K562 (cell line): ENCODE results near the gene GRIN2D. TPM values are rescaled to one million over a fixed set of nuclear protein-coding genes. Genes with fewer than 3 reads are reported as not detected.

ENCODE experiments used
- RBM34 ChIP-seq: fragments of 200-400 bp; formaldehyde crosslinking; IDR thresholded peaks from 2 replicates; pipeline ENCODE4 v1.6.1; 2018; ENCODE audit warnings: low read length, borderline replicate concordance; ENCODE audit not compliant: insufficient read depth
- XRCC5 ChIP-seq: fragments of 200-400 bp; formaldehyde crosslinking; IDR thresholded peaks from 2 replicates; pipeline ENCODE4 v1.6.1; 2017; ENCODE audit warnings: low read depth, mild to moderate bottlenecking, low read length
- polyA plus RNA-seq, 8 experiments: library from polyadenylated mRNA; depleted of rRNA in 4 of 8; stranded (reverse) in 5 of 8; unstranded in 3 of 8; fragments of >200 nt; fragmentation: Nextera tagmentation in 2 of 8; fragmentation: Illumina TruSeq in 1 of 8; extraction: Ambion mirVana in 2 of 8; extraction: Trizol in 1 of 8; gene quantifications; 2 replicates each; pipeline versions ENCODE4 v1.2.1 to v1.2.3, GENCODE V29; 2011 to 2014; ENCODE audit warnings: inconsistent platforms in 1 of 8, missing spikeins in 1 of 8
- total RNA-seq, 7 experiments: library from RNA; depleted of rRNA in 6 of 7; stranded (reverse); fragments of >200 nt in 6 of 7; fragmentation: Illumina TruSeq in 2 of 7; extraction: Trizol in 2 of 7; gene quantifications; 2 replicates each; pipeline versions ENCODE4 v1.2.1 to v1.2.3, GENCODE V29; 2011 to 2021; ENCODE audit warnings: low replicate concordance in 1 of 7
- TF ChIP-seq, protein P1 (sequence below): fragments of 450-650 bp; IDR thresholded peaks from 2 replicates; pipeline ENCODE4 v1.6.1; 2016; ENCODE audit warnings: low read depth

Gene GRIN2D
- total and polyA plus RNA-seq, 9 of the 15 experiments (the other 6 are each of a cell fraction or from before 2014, with no cell fraction given), result 0.32 to 31.5 (median 1.8) TPM

DNA sequence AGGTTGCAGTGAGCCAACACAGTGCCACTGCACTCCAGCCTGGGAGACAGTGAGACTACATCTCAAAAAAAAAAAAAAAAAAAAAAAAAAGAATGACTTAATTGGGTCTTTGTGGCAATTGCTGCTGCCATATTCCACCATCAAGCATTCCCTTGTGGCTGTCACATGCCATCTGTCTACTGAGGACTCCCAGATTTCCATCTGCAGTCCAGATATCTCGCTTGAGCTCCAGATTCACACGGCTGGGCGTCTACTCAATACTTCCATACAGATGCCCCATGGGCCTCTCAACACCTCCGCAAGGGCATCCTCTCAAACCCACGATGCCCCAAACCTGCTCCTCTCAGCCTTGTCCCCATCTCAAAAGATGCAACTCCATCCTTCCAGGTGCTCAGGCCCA, 42.6 kb upstream of the GRIN2D start (continued):
- TF ChIP-seq RBM34 (no peak), XRCC5 (no peak)
- TF ChIP-seq, protein P1, sequence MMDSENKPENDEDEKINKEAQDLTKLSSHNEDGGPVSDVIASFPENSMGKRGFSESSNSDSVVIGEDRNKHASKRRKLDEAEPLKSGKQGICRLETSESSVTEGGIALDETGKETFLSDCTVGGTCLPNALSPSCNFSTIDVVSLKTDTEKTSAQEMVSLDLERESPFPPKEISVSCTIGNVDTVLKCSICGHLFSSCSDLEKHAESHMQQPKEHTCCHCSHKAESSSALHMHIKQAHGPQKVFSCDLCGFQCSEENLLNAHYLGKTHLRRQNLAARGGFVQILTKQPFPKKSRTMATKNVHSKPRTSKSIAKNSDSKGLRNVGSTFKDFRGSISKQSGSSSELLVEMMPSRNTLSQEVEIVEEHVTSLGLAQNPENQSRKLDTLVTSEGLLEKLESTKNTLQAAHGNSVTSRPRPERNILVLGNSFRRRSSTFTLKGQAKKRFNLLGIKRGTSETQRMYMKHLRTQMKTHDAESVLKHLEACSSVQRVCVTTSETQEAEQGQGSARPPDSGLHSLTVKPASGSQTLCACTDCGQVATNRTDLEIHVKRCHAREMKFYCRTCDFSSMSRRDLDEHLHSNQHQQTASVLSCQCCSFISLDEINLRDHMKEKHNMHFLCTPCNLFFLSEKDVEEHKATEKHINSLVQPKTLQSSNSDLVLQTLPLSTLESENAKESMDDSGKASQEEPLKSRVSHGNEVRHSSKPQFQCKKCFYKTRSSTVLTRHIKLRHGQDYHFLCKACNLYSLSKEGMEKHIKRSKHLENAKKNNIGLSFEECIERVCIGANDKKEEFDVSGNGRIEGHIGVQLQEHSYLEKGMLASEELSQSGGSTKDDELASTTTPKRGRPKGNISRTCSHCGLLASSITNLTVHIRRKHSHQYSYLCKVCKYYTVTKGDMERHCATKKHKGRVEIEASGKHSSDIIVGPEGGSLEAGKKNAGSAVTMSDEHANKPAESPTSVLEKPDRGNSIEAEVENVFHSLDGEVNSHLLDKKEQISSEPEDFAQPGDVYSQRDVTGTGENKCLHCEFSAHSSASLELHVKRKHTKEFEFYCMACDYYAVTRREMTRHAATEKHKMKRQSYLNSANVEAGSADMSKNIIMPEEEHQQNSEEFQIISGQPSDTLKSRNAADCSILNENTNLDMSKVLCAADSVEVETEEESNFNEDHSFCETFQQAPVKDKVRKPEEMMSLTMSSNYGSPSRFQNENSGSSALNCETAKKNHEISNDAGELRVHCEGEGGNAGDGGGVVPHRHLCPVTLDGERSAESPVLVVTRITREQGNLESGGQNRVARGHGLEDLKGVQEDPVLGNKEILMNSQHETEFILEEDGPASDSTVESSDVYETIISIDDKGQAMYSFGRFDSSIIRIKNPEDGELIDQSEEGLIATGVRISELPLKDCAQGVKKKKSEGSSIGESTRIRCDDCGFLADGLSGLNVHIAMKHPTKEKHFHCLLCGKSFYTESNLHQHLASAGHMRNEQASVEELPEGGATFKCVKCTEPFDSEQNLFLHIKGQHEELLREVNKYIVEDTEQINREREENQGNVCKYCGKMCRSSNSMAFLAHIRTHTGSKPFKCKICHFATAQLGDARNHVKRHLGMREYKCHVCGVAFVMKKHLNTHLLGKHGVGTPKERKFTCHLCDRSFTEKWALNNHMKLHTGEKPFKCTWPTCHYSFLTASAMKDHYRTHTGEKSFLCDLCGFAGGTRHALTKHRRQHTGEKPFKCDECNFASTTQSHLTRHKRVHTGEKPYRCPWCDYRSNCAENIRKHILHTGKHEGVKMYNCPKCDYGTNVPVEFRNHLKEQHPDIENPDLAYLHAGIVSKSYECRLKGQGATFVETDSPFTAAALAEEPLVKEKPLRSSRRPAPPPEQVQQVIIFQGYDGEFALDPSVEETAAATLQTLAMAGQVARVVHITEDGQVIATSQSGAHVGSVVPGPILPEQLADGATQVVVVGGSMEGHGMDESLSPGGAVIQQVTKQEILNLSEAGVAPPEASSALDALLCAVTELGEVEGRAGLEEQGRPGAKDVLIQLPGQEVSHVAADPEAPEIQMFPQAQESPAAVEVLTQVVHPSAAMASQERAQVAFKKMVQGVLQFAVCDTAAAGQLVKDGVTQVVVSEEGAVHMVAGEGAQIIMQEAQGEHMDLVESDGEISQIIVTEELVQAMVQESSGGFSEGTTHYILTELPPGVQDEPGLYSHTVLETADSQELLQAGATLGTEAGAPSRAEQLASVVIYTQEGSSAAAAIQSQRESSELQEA, result no peak
